K562 (cell line): ENCODE results near the gene ATG7. TPM values are rescaled to one million over a fixed set of nuclear protein-coding genes. Genes with fewer than 3 reads are reported as not detected.

Source experiments
- ATAC-seq: fragments of 200-7000 bp; cut with Tn5 transposase; 3 replicates; pipeline ENCODE4 v1.9.1; 2020; ENCODE audit warnings: moderate library complexity
- BruUV-seq: library from RNA; stranded (reverse); fragments of 400-500 nt; replicated peaks from 2 replicates; lab custom pipeline; 2021; lab: Mats Ljungman, UMichigan
- CTCF ChIA-PET: fragments of 300-600 bp; formaldehyde crosslinking; extraction: SDS; loops from one replicate; lab custom pipeline; 2021; ENCODE audit warnings: low intra/inter-chr PET ratio; lab: Yijun Ruan, JAX
- POLR2A ChIA-PET: fragments of 300-600, 350-650 bp; sonication (Branson Sonifier 250); formaldehyde crosslinking; extraction: SDS; loops from one replicate; lab custom pipeline; 2021; ENCODE audit warnings: antibody characterized with exemption, inconsistent platforms; lab: Yijun Ruan, JAX
- DNase-seq, 4 experiments: peaks; one replicate each; pipeline versions ENCODE4 v3.0.0 to v3.0.0-alpha.2; 2011 to 2018; ENCODE audit warnings: low spot score in 3 of 4, mixed read lengths in 3 of 4; ENCODE audit errors: extremely low read depth in 1 of 4
- FAIRE-seq: peaks from 2 replicates; lab custom pipeline; 2011; peaks lifted over from hg19 to GRCh38; lab: Jason Lieb, UNC
- H2AFZ ChIP-seq: 2 replicates; pipeline ENCODE4 v1.6.0; 2011; ENCODE audit warnings: low read depth, low read length, control low read depth, inconsistent platforms
- H3K27ac ChIP-seq: fragments of 200-600 bp; 3 replicates; pipeline ENCODE4 v1.8.0; 2011; ENCODE audit warnings: low read depth, mild to moderate bottlenecking, control low read depth, inconsistent platforms, low read length, moderate library complexity, mixed read lengths; ENCODE audit errors: extremely low read depth
- H3K27me3 ChIP-seq, 2 experiments: fragments of 300-600 bp in 1 of 2; 2 replicates in 1 of 2; 3 replicates in 1 of 2; pipeline versions ENCODE4 v1.6.0 to v1.8.0; 2011; ENCODE audit warnings: inconsistent platforms in 2 of 2, low read length in 2 of 2, mild to moderate bottlenecking in 1 of 2, mixed read lengths in 1 of 2, moderate library complexity in 1 of 2; ENCODE audit not compliant: control insufficient read depth in 2 of 2, insufficient read depth in 2 of 2
- H3K36me3 ChIP-seq: fragments of 300-600 bp; 3 replicates; pipeline ENCODE4 v1.8.0; 2011; ENCODE audit warnings: mild to moderate bottlenecking, low read length, inconsistent platforms; ENCODE audit not compliant: control insufficient read depth, insufficient read depth
- H3K4me1 ChIP-seq, 2 experiments: fragments of 200-600 bp in 1 of 2; replicated peaks in 1 of 2; 2 replicates in 1 of 2; 3 replicates in 1 of 2; pipeline versions ENCODE4 v1.5.1 to v1.8.0; 2011; ENCODE audit warnings: inconsistent platforms in 2 of 2, low read length in 2 of 2, mild to moderate bottlenecking in 1 of 2, mixed read lengths in 1 of 2, moderate library complexity in 1 of 2; ENCODE audit not compliant: control insufficient read depth in 2 of 2, insufficient read depth in 2 of 2
- H3K4me2 ChIP-seq: 2 replicates; pipeline ENCODE4 v1.6.1; 2011; ENCODE audit warnings: low read length, control low read depth, inconsistent platforms, mixed read lengths; ENCODE audit not compliant: insufficient read depth
- H3K4me3 ChIP-seq: fragments of 200-600 bp; sonication (generic), shearing (Covaris generic); 2 replicates; pipeline ENCODE4 v1.5.1; 2016; ENCODE audit warnings: control low read depth, inconsistent platforms
- H3K79me2 ChIP-seq: fragments of 200-600 bp; 3 replicates; pipeline ENCODE4 v1.8.0; 2011; ENCODE audit warnings: low read length, inconsistent platforms; ENCODE audit not compliant: control insufficient read depth, insufficient read depth
- H3K9ac ChIP-seq, 2 experiments: 2 replicates each; pipeline versions ENCODE4 v1.6.0 to v1.6.1; 2011; ENCODE audit warnings: low read depth in 2 of 2, low read length in 2 of 2, control low read depth in 1 of 2, inconsistent platforms in 1 of 2, mild to moderate bottlenecking in 1 of 2, mixed read lengths in 1 of 2; ENCODE audit not compliant: insufficient read depth in 1 of 2
- H3K9me1 ChIP-seq: one replicate; pipeline ENCODE4 v1.6.0; 2011; ENCODE audit warnings: inconsistent platforms, mild to moderate bottlenecking, low read length, moderate library complexity; ENCODE audit not compliant: control insufficient read depth, insufficient read depth
- H3K9me3 ChIP-seq: replicated peaks from 2 replicates; pipeline ENCODE4 v1.5.1; 2011; ENCODE audit warnings: low read depth, low read length, inconsistent platforms; ENCODE audit not compliant: control insufficient read depth, insufficient read depth
- H4K20me1 ChIP-seq: replicated peaks from 2 replicates; pipeline ENCODE4 v1.6.1; 2011; ENCODE audit warnings: low read length, inconsistent platforms, mixed read lengths; ENCODE audit not compliant: control insufficient read depth, insufficient read depth
- BMI1 ChIP-seq: fragments of 150-350 bp; IDR thresholded peaks from 2 replicates; pipeline ENCODE4 v1.6.1; 2014; ENCODE audit warnings: low read length
- CXXC5 ChIP-seq: fragments of 250-450 bp; sonication (Bioruptor Pico); IDR thresholded peaks from 2 replicates; pipeline ENCODE4 v1.8.0; 2022; ENCODE audit warnings: inconsistent platforms, mild to moderate bottlenecking, moderate library complexity
- ETV5 ChIP-seq: sonication (generic); formaldehyde crosslinking; IDR thresholded peaks from 2 replicates; pipeline ENCODE4 v1.4.0; 2020; ENCODE audit warnings: low read depth, mild to moderate bottlenecking, missing genetic modification reagents
- L3MBTL2 ChIP-seq: fragments of 450-650 bp; IDR thresholded peaks from 2 replicates; pipeline ENCODE4 v1.6.1; 2016; ENCODE audit warnings: mild to moderate bottlenecking, moderate library complexity
- NFRKB ChIP-seq: fragments of 450-650 bp; IDR thresholded peaks from 2 replicates; pipeline ENCODE4 v1.6.1; 2016; ENCODE audit warnings: low read depth
- NRF1 ChIP-seq, 2 experiments: fragments of 450-650 bp; IDR thresholded peaks in 1 of 2; conservative IDR thresholded peaks in 1 of 2; 2 replicates each; pipeline ENCODE4 v1.6.1; 2014; ENCODE audit warnings: mild to moderate bottlenecking in 2 of 2
- PTBP1 ChIP-seq: fragments of 200-400 bp; formaldehyde crosslinking; IDR thresholded peaks from 2 replicates; pipeline ENCODE4 v1.6.1; 2017; ENCODE audit warnings: low read depth, low read length
- RBM17 ChIP-seq: fragments of 200-400 bp; formaldehyde crosslinking; IDR thresholded peaks from 2 replicates; pipeline ENCODE4 v1.6.1; 2017; ENCODE audit warnings: low read depth, mild to moderate bottlenecking, low read length, borderline replicate concordance
- RBM22 ChIP-seq: fragments of 200-400 bp; formaldehyde crosslinking; IDR thresholded peaks from 2 replicates; pipeline ENCODE4 v1.6.1; 2018; ENCODE audit warnings: low read length, low read depth; ENCODE audit not compliant: poor library complexity, severe bottlenecking
- SIRT6 ChIP-seq: IDR thresholded peaks from one replicate; pipeline ENCODE4 v1.6.1; 2012; ENCODE audit warnings: low read depth, mild to moderate bottlenecking, control low read depth, inconsistent platforms, low read length, moderate library complexity
- SMAD1 ChIP-seq: fragments of 150-350 bp; IDR thresholded peaks from 2 replicates; pipeline ENCODE4 v1.6.1; 2014; ENCODE audit warnings: low read length, low read depth; ENCODE audit not compliant: partially characterized antibody
- TAF1 ChIP-seq: IDR thresholded peaks from 2 replicates; pipeline ENCODE4 v1.6.1; 2011; ENCODE audit warnings: mild to moderate bottlenecking, low read length, moderate library complexity; ENCODE audit not compliant: insufficient read depth, control insufficient read depth, severe bottlenecking; ENCODE audit errors: extremely low read depth
- TRIM28 ChIP-seq: fragments of 450-650 bp; IDR thresholded peaks from 2 replicates; pipeline ENCODE4 v1.6.1; 2017
- ZNF134 ChIP-seq: fragments of 250-450 bp; sonication (Bioruptor Pico); conservative IDR thresholded peaks from 2 replicates; pipeline ENCODE4 v1.4.0; 2020
- ZNF263 ChIP-seq: sonication (generic); formaldehyde crosslinking; IDR thresholded peaks from 2 replicates; pipeline ENCODE4 v1.8.0; 2022; ENCODE audit warnings: mild to moderate bottlenecking, missing genetic modification reagents, borderline replicate concordance
- ZNF695 ChIP-seq: fragments of 450-650 bp; formaldehyde crosslinking; IDR thresholded peaks from 2 replicates; pipeline ENCODE4 v1.4.0; 2020; ENCODE audit warnings: mild to moderate bottlenecking, moderate library complexity
- WGBS: fragments of 100-300 bp; shearing (Covaris generic); methylation state at CpG from one replicate; pipeline ENCODE4 v1.1.6; 2016; ENCODE audit warnings: low coverage, mixed read lengths; ENCODE audit not compliant: insufficient coverage; ENCODE audit errors: missing lambda C conversion rate; 5-methylcytosine and 5-hydroxymethylcytosine counted together
- in situ Hi-C: fragments of 300-500 bp; cut with MboI; formaldehyde crosslinking; loops from 4 replicates; pipeline ENCODE4 v1.15.0; 2018; ENCODE audit warnings: inconsistent platforms, mixed read lengths
- intact Hi-C: fragments of 100-400 bp; cut with micrococcal nuclease; formaldehyde crosslinking; loops from 2 replicates; pipeline ENCODE4 v1.14.2; 2022
- polyA plus RNA-seq, 8 experiments: library from polyadenylated mRNA; depleted of rRNA in 4 of 8; stranded (reverse) in 5 of 8; unstranded in 3 of 8; fragments of >200 nt; fragmentation: Nextera tagmentation in 2 of 8; fragmentation: Illumina TruSeq in 1 of 8; extraction: Ambion mirVana in 2 of 8; extraction: Trizol in 1 of 8; gene quantifications; 2 replicates each; pipeline versions ENCODE4 v1.2.1 to v1.2.3, GENCODE V29; 2011 to 2014; ENCODE audit warnings: inconsistent platforms in 1 of 8, missing spikeins in 1 of 8
- total RNA-seq, 7 experiments: library from RNA; depleted of rRNA in 6 of 7; stranded (reverse); fragments of >200 nt in 6 of 7; fragmentation: Illumina TruSeq in 2 of 7; extraction: Trizol in 2 of 7; gene quantifications; 2 replicates each; pipeline versions ENCODE4 v1.2.1 to v1.2.3, GENCODE V29; 2011 to 2021; ENCODE audit warnings: low replicate concordance in 1 of 7
- TF ChIP-seq, protein P1 (sequence below): fragments of 450-650 bp; IDR thresholded peaks from 2 replicates; pipeline ENCODE4 v1.6.1; 2018; ENCODE audit not compliant: partially characterized antibody
- TF ChIP-seq, protein P2 (sequence below): sonication (generic); formaldehyde crosslinking; IDR thresholded peaks from 2 replicates; pipeline ENCODE4 v1.8.0; 2022; ENCODE audit warnings: mild to moderate bottlenecking, missing genetic modification reagents

The ATG7 gene
- total and polyA plus RNA-seq, 9 of the 15 experiments (the other 6 are each of a cell fraction or from before 2014, with no cell fraction given): 18.3 to 45.3 (median 33.6) TPM

DNA sequence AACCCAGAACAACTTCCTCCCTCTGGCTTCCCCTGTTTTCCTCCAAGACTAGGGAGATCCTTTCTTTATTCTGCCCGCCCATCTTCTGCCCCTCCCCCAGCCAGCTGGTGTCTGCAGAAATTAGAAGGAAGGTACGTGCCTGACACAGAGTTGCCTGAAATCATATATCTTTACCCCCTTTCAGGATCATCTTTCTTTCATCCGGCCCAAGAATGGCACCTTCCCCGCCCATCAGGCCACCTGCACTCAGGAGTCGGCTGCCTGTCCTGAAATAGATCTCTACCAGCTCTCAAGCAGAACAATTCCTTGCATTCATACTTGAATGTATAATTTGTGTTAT lies 237.8 kb downstream of the ATG7 start (continued):
- TF ChIP-seq, protein P1, sequence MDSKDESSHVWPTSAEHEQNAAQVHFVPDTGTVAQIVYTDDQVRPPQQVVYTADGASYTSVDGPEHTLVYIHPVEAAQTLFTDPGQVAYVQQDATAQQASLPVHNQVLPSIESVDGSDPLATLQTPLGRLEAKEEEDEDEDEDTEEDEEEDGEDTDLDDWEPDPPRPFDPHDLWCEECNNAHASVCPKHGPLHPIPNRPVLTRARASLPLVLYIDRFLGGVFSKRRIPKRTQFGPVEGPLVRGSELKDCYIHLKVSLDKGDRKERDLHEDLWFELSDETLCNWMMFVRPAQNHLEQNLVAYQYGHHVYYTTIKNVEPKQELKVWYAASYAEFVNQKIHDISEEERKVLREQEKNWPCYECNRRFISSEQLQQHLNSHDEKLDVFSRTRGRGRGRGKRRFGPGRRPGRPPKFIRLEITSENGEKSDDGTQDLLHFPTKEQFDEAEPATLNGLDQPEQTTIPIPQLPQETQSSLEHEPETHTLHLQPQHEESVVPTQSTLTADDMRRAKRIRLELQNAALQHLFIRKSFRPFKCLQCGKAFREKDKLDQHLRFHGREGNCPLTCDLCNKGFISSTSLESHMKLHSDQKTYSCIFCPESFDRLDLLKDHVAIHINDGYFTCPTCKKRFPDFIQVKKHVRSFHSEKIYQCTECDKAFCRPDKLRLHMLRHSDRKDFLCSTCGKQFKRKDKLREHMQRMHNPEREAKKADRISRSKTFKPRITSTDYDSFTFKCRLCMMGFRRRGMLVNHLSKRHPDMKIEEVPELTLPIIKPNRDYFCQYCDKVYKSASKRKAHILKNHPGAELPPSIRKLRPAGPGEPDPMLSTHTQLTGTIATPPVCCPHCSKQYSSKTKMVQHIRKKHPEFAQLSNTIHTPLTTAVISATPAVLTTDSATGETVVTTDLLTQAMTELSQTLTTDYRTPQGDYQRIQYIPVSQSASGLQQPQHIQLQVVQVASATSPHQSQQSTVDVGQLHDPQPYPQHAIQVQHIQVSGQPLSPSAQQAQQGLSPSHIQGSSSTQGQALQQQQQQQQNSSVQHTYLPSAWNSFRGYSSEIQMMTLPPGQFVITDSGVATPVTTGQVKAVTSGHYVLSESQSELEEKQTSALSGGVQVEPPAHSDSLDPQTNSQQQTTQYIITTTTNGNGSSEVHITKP: no peak

DNA sequence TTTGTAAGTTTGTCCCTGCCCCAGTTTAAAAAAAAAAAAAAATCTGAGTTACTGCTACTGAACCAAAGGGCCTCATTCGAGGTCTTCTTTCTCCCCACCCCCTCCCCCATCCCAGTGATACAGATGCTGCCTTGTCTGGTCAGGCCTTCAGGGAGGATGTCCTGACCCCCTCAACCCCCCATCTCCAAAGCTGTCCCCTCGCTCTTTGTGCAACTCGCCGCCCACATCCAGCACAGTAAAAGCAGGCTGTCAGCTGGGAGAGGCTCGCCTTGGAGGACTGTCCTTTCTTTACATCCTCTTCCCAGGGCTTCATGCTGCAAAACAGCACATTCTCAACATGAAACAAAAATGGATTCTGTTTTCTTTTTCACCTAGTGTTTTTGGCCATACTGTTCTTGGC lies 238.2 kb downstream of the ATG7 start:
- Histone ChIP-seq H3K27ac (no peak overlapping the region), H3K79me2 (no peaks in the 10 kb centered on the region)
- TF ChIP-seq ZNF134 (no peak), CXXC5 (CRISPR knock-in tag) (no peak), BMI1 (no peak), PTBP1 (no peak), ETV5 (CRISPR knock-in tag) (no peak), NRF1 (conservative IDR thresholded peaks at IDR 0.05 in 1 of 2, IDR thresholded peaks at IDR 0.05 in 1 of 2) (no peak), ZNF695 (no peak), TAF1 (no peak), RBM17 (no peak), NFRKB (no peak), ZNF263 (CRISPR knock-in tag) (no peak), TRIM28 (no peak), SIRT6 (no peak), RBM22 (no peak), SMAD1 (no peak), L3MBTL2 (no peak)
- TF ChIP-seq, protein P2, sequence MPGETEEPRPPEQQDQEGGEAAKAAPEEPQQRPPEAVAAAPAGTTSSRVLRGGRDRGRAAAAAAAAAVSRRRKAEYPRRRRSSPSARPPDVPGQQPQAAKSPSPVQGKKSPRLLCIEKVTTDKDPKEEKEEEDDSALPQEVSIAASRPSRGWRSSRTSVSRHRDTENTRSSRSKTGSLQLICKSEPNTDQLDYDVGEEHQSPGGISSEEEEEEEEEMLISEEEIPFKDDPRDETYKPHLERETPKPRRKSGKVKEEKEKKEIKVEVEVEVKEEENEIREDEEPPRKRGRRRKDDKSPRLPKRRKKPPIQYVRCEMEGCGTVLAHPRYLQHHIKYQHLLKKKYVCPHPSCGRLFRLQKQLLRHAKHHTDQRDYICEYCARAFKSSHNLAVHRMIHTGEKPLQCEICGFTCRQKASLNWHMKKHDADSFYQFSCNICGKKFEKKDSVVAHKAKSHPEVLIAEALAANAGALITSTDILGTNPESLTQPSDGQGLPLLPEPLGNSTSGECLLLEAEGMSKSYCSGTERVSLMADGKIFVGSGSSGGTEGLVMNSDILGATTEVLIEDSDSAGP (CRISPR knock-in tag): no peak

More for the DNA sequence above, 238.2 kb downstream of the ATG7 start:
- no TSS peak for BruUV-seq
- Histone ChIP-seq H3K9me3 (no peaks in the 10 kb centered on the region), H4K20me1 (no peaks in the 10 kb centered on the region), H3K27me3 (no peaks in the 10 kb centered on the region), H3K4me1 (peaks cover 10 to 21% of the 10 kb centered on the region in 2 experiments), H3K9ac (no peak overlapping the region), H3K4me3 (no peak overlapping the region), H3K4me2 (no peak overlapping the region), H3K36me3 (no peaks in the 10 kb centered on the region), H3K9me1 (no peaks in the 10 kb centered on the region), H2AFZ (no peak overlapping the region)
- WGBS: 84% methylated on average over 5 of the region's 5 CpGs
- in situ Hi-C loops (no loop called here), intact Hi-C loops (no loop called here)
- ChIA-PET POLR2A (interaction anchor here (1.0 kb wide), 1 partner anchor 20 kb away, joined by 6 read pairs; no protein-coding TSS in a partner anchor), CTCF (no interaction called here)
- ATAC-seq (no peak), FAIRE-seq (no peak), DNase-seq (no peak)
